NCI-H2196 (cell line): Measurements from ENCODE around the gene TP73.

Source experiments
- DNase-seq: peaks from one replicate; lab custom pipeline; 2025; ENCODE audit not compliant: unreplicated experiment; lab: John Stamatoyannopoulos, UW

TP73 gene

DNA sequence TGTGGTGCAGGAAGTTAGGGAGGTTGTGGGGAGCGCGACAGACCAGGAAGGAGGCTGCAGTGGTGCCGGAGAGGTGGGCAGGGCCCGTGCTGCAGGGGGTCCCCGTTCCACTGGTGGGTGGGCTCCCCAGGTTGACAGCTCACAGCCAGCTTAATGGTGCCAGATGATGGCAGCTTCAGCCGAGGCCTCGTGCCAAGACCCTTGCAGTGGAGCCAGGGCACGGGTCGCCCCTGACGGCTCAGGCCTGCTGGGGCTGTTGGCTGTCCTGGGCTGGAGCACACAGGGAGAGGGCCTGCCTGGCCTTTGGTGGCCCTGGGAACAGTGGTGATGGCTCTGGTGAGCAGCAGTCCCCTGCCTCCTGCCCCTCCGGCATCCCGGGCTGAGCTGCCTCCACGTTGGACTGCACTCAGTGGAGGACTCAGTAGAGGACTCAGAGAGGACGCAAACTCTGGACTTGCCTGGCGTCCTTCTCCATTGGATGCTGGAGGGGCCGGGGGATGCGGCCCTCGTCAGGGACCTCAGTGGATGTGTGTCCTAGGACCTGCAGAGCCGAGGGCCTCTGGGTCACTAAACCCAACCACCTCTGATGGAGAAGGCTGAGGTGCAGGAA, 53.1 kb downstream of the TP73 start:
- no peak for DNase-seq

DNA sequence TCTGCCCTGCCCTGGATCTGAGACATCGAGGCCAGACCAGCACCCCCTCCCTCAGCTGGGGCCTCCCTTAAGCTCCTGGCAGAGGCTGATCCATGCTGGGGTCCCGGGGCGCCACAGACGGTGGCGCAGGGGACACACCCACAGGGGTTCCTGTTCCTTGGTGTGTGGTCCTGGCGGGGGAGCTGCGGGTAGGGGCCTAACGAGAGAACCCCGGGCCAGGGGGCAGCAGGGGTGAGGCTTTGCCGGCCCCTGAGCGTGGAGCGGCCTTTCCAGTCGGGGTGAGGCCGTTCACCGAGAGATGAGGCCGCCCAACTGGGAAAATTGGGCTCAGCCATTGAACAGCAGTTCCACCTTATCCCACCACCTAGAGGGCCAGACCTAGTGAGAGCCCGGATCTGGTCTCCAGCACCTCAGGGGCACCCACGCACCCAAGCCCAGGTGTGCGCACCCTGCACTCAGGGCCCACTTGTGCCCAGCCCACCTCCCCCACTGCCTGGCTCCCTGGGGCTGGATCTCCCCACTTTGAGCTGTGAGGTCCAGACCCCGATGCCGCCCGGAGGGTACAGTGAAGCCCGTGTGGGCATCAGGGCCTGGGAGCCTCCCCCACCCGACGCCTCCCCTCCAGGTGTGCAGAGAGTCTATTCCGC, 54.5 kb downstream of the TP73 start:
- no peak for DNase-seq

DNA sequence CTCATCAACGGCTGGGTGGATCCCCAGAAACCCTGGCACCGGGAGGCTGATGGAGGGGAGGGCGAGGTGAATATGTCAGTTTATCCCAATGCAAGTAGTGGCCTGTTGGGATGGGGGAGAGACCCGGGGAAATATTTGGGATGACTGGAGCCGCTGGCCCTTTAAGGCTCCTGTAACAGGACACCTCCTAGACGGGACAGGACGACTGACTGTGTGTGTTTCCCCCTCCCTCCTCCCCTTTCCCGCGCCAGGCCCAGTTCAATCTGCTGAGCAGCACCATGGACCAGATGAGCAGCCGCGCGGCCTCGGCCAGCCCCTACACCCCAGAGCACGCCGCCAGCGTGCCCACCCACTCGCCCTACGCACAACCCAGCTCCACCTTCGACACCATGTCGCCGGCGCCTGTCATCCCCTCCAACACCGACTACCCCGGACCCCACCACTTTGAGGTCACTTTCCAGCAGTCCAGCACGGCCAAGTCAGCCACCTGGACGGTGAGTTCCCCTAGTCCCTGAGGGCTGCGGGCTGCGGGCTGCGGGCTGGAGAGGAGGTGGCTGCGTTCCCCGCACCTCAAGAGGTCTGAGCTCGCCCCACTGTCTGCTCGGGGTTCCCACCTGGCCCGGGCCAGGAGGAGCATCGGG, 55.1 kb downstream of the TP73 start:
- DNase-seq, result no peak

DNA sequence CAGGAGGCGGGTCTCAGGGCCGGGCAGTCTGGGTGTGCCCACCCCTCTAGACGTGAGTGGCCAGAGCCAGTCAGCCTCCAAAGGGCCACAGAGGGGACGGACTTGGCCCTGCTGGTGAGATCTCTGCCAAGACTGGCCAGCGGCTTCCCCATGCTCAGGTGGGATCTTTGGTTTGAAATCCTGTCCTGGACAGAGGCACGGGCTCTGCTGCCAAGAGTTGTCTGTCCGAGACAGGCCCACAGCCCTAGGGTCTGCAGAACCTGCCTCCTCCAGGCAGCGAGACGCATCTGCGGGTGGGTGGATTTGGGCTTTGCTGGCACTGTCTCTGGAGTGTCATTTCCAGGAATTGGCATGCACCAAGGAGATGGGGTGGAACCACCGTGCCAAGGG, 55.6 kb downstream of the TP73 start:
- no peak for DNase-seq

DNA sequence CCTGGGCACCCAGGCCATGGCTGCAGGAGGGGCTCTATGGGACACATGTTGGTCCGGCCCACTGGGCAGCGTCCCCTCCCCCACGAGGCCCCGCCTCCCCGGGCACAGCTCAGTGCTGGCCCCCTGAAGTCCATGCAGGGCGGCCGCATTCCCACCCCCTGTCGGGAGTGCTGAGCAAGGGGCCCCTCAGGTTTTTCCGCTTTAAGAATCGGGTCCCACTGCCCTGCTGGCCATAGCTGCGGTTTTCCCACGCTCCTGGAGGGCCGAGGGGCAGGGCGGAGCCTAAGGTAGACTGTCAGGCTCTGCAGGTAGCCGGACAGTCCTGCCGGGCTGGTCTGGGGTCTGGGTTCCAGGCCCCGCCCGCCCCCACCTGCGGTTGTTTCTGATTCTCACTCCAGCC, 56.5 kb downstream of the TP73 start:
- no peak for DNase-seq

DNA sequence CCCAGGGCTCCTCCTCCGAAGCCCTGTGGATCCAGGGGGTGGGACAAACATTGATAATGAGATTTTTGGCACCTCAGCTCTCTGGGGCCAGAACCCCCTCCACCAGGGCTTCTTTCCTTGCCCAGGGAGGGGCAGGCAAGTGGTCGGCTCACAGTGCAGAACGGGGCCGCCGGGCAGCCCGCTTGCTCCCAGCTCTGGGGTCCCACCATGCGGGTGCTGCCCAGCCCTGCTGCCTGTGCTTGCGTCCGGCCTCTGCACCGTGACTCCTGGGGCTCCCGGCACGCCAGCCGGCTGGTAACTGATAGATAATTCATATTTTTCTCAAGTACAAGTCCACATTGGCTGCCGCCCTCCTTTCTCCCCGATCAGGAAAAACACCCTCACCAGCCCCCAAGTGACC, 57.9 kb downstream of the TP73 start:
- DNase-seq, result no peak

DNA sequence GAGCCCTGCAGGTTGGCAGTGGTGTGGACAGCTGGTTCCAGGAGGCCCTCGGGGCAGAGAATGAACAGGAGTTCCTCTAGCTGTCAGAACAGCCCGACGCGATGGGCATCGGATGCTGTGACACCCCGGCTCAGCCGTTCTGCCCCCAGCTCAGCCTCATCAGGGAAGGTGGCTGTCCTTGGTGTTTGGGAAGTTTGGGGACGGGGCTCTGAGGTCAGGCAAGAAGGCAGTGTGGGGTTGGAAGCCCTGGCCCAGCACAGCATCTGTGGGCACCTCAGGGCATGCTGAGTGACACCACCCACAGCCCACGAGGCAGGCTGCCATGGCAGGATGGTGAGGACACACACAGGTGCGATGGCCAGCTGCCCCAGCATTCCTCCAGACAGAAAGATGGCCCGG, 59.1 kb downstream of the TP73 start:
- DNase-seq, result no peak

DNA sequence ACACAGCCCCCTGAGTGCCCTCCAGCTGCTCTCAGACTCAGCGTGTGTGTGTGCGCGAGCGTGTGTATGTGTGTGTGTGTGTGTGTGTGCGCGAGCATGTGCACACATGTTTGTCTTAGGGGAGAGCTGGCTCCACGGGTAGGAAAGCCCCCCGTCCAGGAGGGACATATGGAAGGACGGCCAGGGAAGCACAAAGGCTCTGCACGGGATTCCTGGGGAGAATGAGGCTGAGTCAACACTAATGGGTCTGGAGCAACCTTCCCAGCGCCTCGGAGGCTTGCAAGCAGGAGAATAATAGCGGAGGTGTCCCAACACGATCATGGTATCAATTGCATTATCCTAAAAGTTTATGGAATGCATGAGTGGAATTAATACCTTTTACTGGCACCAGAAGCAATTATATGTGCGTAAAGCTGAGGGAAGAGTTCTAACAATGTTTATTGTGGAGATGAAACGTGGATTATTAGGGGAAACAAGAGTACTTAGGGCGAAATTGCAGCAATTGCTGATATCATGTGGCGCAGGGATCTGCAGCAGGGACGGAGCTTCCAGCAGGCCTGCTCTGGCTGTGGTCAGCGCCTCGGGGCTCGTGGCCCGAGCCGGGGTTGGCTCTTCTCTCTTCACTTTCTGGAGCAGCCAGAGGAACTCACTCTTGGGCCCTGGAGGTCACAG, 59.6 kb downstream of the TP73 start:
- no peak for DNase-seq

DNA sequence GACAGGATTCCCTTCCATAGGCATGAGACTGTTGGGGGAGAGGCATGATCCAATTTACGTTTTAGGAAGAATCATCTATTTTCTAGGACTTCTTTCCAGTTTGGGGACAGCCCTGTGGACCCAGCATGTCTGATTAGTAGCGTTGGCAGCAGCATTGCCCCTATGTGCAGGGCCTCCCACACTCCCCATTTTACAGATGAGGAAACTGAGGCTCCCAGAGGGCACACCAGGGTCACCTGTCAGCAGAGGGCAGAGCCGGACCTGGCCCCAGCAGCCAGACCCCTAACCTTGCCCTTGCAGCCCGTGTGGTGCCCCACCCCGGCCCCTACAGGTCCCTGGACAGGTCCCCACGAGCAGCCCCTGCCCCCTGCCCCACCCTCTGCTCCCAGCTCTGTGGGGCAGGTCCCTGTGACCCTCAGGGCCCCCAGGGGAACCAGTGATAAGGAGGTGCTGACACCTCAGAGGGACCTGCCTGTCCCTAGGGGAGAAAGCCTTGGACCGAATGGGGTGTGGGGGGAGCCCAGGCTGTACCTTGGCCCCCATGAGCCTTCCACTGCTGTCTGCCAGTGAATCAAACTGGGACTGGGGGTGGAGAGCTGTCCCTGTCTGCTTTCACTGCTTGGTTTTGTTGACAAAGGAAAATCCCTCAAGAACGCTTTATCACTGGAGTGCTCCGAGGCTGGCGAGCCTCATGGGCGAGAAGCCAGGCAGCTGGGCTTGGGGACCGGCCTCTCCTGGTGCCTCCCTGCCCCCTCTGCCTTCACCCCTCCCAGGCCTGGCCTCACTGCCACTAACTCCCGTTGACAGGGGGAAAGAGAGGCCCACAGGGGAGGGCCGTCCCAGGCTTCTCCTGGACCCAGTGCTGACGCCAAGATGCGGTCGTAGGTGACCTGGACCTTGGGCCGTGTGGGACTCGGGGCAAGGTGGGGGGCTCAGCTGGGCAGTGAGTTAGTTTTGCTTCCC, 60.5 kb downstream of the TP73 start:
- peak; percentile 54 for DNase-seq

DNA sequence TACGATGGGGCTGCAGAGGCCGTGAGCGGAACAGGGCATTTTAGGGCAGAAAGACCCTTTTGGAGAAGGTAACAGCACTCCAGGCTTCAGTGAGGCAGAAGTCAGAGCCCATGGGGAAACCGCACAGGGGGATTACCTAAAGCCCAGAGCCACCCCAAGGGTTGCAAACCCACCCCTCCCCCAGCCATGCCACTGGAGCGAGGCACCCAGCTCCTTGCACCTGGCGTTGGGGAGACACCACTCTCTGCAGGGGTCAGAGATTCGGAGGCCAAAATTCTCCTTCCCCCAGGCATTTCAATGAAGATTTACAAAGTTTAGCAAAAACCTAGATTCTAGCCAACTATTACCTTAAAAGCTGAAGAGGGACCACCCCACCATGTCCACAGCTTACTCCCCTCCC, 61.5 kb downstream of the TP73 start:
- DNase-seq, result no peak

DNA sequence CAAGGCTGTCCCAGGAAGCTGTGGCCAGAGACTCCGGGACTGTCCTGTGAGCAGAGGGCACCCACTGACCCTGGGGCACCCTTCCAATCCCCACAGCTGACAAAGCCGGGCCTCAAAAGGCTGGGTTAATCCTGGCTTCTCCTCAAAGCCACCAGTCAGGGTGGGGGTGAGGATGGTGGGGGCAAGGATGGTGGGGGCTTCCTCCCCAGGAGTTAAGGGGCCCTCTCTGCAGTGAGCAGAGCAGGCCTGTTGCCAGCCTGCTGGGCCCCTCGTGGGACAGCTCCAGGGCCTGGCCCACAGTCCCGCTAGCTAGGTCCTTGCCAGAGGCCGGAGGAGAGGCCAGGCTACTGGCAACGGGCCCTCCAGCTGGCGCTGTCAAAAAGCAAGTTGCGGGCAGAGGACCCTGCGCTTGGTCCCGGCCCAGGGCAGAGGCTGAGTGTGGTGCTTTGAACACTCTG, 62.0 kb downstream of the TP73 start:
- no peak for DNase-seq

DNA sequence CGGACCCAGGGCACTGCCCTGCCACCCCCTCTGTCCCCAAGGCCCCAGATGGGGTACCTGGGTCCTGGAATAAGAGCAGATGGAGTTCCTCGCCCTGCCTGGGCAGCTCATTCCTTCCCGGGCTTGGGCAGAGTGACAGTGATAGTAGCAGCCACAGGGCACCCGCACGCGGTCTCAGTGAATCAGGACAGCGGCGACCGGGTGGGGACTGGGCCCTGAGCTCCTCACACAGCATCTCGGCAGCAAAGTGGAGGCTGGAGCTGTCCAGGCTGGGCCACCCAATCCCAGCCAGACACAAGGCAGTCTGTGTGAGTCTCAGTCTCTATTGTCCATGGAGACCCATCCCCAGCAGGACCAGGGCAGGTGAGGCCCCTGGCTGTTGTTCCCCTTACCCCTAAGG, 62.5 kb downstream of the TP73 start:
- DNase-seq, result no peak

DNA sequence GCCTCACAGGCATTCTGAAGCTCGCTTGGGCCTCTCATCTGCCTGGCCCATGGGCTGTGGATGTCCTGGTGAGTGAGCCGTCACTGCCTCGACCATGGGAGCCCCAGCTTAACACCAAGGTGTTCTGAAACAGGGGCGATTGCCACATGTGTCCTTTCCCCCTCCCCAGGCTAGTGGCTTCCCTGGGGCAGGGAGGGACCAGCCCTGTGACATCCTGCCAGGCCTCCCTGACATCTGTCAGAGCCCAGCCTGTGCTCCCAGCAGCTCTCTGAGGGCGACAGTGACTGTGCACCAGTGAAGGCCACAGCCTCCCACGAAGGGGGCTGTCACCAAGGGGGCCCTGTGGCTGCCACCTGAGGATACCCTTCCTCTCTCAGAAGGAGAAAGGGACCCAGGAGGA, 64.0 kb downstream of the TP73 start:
- DNase-seq, result no peak

DNA sequence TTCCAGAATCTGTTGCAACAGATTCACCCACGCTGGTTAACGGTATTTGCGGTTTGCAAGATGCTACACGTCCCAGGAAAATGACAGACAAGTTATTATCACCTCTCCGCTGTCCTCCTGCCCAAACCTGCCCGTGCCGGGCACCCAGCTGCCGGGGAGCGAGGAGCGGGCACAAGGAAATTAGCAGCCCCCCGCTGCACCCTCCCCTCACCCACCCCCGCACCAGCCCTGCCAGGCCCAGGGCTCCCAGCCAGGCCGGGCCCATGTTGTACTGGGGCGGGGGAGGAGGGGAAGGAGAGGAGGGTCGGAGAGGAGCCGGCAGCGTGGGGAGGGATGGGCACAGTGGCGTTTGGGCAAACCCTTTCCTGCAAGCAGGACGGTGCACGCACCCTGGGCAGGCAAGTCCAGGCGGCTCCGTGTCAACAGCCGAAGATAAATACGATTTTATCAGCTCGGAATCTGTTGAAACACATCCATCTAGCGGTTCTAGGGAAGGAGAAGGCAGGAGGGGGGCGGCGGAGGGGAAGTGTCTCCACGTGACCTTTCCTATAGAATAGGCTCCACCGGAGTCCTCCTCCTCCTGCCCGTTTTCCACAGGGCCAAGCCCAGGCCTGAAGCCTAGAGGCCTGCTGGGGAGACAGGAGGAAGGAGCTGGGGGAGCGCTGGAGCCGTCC, 64.9 kb downstream of the TP73 start:
- DNase-seq, result peak; percentile 57

DNA sequence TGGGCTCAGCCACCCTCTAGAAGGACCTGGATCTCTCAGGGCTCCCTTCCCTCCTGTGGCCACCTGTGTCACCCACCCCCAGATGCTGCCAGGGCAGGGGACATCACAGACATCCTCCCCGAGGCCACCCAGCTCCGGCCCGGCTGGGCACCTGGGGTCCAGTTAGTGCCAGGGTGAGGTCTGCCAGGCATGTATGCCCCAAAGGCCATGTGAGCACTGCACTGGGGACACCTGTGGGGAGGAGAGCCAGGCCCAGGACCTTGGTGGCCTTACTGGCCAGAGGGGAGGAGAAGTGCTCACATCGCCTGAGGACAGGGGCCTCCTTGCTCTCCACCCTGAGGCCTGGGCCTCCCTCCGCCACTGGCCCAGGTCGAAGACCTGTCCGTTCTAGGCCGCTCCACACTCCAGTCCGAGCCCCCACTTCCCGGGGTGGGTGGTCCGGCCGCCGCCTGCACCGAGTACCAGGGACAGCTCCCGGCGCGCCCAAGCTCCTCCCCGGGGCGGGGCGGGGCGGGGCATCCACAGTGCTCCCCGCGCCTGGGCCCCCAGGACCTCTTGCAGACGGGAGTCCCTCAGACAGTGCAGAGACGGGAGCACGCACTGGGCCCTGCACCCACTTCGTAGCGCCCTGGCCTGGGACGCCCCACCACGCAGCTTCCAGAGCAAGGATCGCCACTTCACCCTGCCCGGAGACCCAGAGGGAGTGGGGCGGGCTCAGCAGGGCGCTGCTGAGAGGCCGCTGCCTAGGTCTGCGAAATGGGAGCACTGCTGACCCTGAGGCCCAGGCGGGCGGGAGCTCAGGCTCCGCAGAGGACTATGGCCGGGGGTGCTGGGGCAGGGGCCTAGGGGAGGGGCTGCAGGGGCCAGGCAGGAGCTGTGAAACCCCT, 65.6 kb downstream of the TP73 start:
- DNase-seq, result no peak

DNA sequence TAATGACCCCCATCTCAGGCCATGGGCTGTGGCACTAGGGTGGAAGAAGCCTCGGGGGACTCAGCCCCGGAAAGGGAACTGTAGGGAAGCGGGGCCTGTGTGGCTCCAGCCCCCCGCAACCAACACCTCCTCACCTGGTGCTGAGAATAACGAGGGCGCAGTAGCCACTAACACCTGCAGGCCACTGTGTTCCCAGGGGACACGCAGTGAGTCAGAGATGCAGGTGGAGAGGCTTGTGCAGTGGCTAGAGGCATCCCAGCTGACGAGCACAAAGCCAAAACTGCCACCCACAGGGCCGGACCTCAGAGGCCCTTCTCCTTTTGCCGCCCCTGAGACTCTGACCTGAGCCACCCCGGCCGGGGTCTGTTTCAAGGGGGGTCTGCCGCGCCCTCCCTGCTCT, 66.4 kb downstream of the TP73 start:
- no peak for DNase-seq

DNA sequence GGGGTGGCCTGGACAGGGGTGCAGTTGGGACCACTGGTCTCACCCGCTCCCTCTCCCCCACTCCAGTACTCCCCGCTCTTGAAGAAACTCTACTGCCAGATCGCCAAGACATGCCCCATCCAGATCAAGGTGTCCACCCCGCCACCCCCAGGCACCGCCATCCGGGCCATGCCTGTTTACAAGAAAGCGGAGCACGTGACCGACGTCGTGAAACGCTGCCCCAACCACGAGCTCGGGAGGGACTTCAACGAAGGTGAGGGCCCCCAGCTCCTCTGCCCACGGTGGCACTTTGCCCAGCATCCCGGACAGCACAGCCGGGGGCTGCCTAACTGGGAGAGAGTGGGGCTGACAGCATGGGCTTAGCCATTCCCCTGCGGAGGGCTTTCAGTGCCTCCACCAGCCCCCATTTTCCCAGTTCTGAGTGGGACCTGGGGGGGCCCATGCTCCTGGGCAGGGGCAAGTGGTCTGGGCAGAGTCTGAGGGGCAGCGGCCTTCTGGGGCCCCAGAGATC, 69.7 kb downstream of the TP73 start:
- no peak for DNase-seq

DNA sequence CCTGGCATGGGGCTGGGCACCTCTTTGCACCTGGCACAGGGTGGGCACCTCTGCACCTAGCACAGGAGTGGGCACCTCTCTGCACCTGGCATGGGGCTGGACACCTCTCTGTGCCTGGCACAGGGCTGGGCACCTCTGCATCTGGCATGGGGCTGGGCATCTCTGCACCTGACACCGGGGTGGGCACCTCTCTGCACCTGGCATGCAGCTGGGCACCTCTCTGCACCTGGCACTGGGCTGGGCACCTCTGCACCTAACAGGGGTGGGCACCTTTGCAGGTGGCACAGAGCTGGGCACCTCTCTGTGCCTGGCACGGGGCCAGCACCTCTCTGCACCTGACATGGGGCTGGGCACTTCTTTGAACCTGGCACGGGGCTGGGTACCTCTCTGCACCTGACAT, 70.5 kb downstream of the TP73 start:
- DNase-seq, result no peak

DNA sequence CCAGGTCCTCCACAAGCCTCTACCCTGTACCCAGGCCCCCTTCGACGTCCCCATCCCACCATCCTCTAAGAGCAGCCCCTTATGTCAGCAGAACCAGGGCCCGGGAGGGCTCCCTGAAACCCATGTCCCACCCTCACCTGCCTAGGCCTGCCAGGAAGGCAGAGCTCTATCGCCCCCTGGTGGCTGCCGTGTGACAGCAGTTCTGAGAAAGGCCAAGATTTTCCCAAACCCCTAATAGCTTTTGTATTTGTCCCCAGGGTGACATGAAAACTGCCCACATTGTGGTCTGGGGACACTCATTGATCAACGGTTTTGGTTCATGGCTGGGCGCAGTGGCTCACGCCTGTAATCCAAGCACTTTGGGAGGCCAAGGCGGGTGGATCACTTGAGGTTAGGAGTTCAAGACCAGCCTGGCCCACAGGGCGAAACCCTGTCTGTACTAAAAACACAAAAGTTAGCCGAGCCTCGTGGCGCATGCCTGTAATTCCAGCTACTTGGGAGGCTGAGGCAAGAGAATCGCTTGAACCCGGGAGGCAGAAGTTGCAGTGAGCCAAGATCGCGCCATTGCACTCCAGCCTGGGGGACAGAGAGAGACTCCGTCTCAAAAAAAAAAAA, 72.2 kb downstream of the TP73 start:
- peak; percentile 85 for DNase-seq
